ENCODE data around the gene MIA2.
"Not testable (repeated sequence)": the region's sequence is repeated elsewhere in the genome, so short reads cannot be mapped to it uniquely, and the experiment has no call there.

The MIA2 gene

GRCh38 chr14:39211109-39211741 is 22.5 kb upstream of the MIA2 start:
- no peak overlapping the region for H3K4me3 ChIP-seq (ENCODE audit: low read depth, low read length)
- no peak for TF ChIP-seq CTCF (IDR thresholded peaks at IDR 0.05; ENCODE audit: low read depth, low read length)

GRCh38 chr14:39212034-39212433 is 21.7 kb upstream of the MIA2 start:
- TF ChIP-seq CTCF (IDR thresholded peaks at IDR 0.05; ENCODE audit: low read depth, low read length): no peak
- H3K4me3 ChIP-seq (ENCODE audit: low read depth, low read length): no peak overlapping the region

- H3K4me3 ChIP-seq (ENCODE audit: low read depth, low read length): no peak overlapping the region
- TF ChIP-seq CTCF (IDR thresholded peaks at IDR 0.05; ENCODE audit: low read depth, low read length): no peak
These were observed 21.0 kb upstream of the MIA2 start for GRCh38 chr14:39212693-39213092.

- no peak for TF ChIP-seq CTCF (IDR thresholded peaks at IDR 0.05; ENCODE audit: low read depth, low read length)
- no peak overlapping the region for H3K4me3 ChIP-seq (ENCODE audit: low read depth, low read length)
These were observed 16.4 kb upstream of the MIA2 start for GRCh38 chr14:39217214-39217879.

- no peak overlapping the region for H3K4me3 ChIP-seq (ENCODE audit: low read depth, low read length)
- TF ChIP-seq CTCF (IDR thresholded peaks at IDR 0.05; ENCODE audit: low read depth, low read length): no peak
These were observed 15.4 kb upstream of the MIA2 start for GRCh38 chr14:39218171-39218769.

GRCh38 chr14:39219075-39219499 is 14.6 kb upstream of the MIA2 start:
- TF ChIP-seq CTCF (IDR thresholded peaks at IDR 0.05; ENCODE audit: low read depth, low read length): no peak
- no peak overlapping the region for H3K4me3 ChIP-seq (ENCODE audit: low read depth, low read length)

- not testable (repeated sequence) for H3K4me3 ChIP-seq (ENCODE audit: low read depth, low read length)
These were observed 13.2 kb upstream of the MIA2 start for GRCh38 chr14:39220473-39220872.

Measured in WI38 (cell line).